ENCODE measurements around the gene SGCA.
A peak's percentile ranks its signal among the peaks of the same experiment; 100 is the strongest.

Gene SGCA

GRCh38 chr17:50166518-50167181 is 845 bp downstream of the SGCA start:
- no peak for DNase-seq (ENCODE audit: low read depth in 2 of 2, low spot score in 1 of 2)

- DNase-seq (ENCODE audit: low read depth in 2 of 2, low spot score in 1 of 2), result no peak
Measured at GRCh38 chr17:50167371-50167770, 1.6 kb downstream of the SGCA start.

GRCh38 chr17:50168319-50168718 is 2.5 kb downstream of the SGCA start:
- DNase-seq (ENCODE audit: low read depth in 2 of 2, low spot score in 1 of 2), result no peak

DNA sequence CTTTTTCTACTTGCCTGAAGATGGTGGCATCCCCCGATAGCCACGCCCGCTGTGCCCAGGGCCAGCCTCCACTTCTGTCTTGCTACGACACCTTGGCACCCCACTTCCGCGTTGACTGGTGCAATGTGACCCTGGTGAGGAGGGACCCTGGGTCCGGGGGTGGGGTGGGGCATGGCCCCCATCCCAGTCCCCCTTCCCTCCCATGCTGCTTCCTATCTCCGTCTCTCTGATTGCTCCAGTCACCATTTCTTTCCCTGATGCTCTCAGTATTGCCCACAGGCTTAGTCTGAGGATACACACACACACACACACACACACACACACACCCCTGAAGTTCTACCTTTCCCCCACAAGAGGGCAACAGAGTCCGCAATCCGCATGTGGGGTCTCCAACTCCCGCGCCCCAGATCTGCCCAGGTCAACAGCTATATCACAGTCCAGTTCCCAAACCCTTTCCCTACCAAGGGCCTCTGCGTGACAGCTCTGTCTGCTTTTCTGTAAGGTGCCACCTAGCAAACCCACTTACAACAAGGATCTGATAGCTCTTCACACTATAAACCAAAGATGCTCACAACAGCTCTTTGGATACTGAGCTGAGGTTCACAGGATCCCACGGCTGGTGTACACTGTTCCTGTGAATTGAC is 3.4 kb downstream of the SGCA start:
- DNase-seq (ENCODE audit: low read depth in 2 of 2, low spot score in 1 of 2), result peak in 1 of 2 donors; percentile 35

DNA sequence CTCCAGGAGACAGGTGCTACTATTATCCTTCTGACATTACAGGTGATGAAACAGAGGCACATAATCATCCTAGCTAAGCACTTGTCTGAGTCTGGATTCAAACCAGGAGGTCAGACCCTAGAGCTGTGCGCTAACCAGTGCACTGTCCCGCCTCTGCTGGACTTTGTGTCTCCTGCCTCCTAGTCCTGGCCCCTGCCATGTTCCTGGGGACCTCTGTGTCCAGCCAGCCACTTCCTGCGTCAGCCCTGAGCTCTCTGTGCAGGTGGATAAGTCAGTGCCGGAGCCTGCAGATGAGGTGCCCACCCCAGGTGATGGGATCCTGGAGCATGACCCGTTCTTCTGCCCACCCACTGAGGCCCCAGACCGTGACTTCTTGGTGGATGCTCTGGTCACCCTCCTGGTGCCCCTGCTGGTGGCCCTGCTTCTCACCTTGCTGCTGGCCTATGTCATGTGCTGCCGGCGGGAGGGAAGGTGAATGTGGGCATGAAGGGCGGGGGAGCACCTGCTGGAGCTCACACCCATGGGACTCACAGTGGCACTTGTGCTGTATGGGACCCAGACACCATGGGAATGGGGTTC is 4.2 kb downstream of the SGCA start:
- DNase-seq (ENCODE audit: low read depth in 2 of 2, low spot score in 1 of 2), result no peak

DNA sequence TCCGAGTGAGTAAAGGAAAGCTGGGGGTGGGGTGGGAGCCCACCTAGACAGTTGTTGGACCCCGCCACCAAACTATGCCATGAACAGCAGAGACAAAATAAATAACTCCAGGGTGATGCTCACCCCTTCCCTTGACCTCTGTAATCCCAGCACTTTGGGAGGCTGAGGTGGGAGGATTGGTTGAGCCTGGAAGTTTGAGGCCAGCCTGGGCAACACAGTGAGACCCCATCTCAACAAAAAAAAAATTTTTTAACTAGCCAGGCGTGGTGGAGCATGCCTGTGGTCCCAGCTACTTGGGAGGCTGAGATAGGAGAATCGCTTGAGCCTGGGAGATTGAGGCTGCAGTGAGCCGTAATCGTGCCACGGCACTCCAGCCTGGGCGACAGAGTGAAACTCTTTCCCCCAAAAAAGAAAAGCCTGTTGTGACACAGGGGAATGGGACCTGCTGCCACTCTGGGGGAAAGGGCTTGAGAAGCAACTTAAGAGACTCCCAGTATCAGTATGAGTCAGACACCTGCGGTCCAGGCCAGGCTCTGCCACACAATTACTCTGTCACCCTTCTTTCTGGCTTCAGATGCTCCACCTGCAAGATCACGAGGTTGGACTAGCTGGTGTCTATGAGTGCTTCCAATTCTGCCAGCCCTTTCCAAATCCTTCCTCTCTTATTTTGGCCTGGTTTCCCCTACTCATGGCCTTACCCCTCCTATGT is 5.0 kb downstream of the SGCA start:
- DNase-seq (ENCODE audit: low read depth in 2 of 2, low spot score in 1 of 2), result no peak

DNA sequence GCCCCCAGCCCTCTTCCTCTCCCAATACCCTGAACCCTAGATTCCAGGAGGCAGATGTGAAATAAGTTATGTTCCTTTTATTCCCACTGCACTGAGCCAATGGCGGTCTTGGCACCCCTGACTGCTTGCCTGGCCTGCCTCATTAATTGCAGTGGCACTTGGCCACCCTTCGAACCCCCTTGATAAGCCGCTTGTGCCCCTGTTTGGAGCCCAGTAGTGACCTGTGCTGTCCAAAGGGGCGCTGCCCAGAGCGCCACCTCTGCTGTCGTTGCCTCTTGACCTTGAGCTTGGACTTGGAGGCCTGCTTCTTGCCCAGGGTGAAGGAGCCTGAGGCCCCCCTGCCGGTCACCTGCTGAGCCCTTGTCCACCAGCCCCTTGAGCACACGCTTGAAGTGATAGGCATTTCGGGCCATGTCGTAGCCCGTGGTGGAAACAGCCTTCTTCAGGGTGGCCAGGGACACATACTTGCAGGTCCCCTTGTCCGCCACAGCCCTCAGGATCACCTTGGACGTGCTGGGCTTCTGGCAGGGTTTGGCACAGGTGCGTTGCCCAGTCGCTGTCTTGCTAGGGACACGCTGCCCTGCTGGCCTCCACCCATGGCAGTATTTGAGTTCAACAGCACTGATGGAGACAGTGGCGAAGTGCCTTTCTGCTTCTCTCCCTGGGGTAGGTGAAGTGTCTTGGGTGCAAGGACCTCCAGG is 5.7 kb downstream of the SGCA start:
- no peak for DNase-seq (ENCODE audit: low read depth in 2 of 2, low spot score in 1 of 2)

DNA sequence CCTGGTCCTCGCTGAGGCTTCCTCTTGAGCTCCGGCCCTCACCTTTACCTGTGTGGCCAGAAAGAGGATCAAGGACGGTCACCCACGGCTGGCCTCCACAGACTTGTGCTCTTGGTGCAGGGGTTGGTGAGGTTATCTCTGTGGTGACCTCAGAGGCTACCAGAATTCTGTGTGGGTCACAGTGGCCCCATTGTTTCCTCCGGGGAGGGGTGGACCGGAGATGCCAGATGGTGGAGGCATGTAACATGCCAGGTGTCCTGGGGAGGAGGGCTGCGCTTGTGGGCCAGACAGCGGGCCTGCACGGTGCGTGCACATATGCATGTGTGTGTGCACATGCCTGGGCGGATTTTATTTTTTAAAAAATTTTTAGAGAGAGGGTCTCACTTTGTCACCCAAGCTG is 6.3 kb downstream of the SGCA start:
- DNase-seq (ENCODE audit: low read depth in 2 of 2, low spot score in 1 of 2), result no peak

DNA sequence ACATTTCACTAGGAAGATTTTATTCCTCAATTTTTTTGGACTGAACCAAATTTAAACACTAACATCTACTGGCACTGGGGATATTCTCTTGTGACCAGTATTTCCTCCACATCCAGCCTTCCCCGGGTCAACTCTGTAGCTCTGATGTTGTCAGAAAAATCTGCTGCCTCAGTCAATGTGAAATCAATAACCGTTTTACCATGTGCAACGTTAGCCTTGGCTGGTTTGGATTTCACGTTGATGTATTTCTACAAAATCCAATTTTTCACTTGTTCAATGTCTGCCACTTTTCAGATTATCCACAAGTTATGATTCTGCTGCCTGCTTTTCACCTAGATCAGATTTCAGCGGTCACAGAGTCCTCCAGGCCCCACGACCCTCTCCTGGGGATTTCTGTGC is 7.1 kb downstream of the SGCA start:
- no peak for DNase-seq (ENCODE audit: low read depth in 2 of 2, low spot score in 1 of 2)

GRCh38 chr17:50173335-50173941 is 7.6 kb downstream of the SGCA start:
- no peak for DNase-seq (ENCODE audit: low read depth in 2 of 2, low spot score in 1 of 2)

DNA sequence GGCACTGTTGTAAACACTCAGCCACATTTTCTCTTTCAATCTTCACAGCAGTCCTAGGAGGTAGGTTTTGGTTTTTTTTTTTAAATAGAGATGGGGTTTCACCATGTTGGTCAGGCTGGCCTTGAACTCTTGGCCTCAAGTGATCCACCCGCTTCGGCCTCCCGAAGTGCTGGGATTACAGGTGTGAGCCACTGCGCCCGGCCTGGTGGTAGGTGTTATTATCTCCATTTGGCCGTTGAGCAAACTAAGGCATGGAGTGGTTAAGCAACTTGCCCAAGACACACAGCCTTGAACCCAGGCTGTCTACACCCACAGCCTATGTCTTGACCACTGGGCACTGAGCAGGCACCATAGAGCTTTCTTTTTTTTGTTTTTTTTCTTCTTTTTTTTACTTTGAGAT is 8.6 kb downstream of the SGCA start:
- DNase-seq (ENCODE audit: low read depth in 2 of 2, low spot score in 1 of 2), result no peak

- no peak for DNase-seq (ENCODE audit: low read depth in 2 of 2, low spot score in 1 of 2)
Measured at GRCh38 chr17:50175035-50175807, 9.4 kb downstream of the SGCA start.

- no peak for DNase-seq (ENCODE audit: low read depth in 2 of 2, low spot score in 1 of 2)
Measured at GRCh38 chr17:50176559-50177357, 11.0 kb downstream of the SGCA start.

DNA sequence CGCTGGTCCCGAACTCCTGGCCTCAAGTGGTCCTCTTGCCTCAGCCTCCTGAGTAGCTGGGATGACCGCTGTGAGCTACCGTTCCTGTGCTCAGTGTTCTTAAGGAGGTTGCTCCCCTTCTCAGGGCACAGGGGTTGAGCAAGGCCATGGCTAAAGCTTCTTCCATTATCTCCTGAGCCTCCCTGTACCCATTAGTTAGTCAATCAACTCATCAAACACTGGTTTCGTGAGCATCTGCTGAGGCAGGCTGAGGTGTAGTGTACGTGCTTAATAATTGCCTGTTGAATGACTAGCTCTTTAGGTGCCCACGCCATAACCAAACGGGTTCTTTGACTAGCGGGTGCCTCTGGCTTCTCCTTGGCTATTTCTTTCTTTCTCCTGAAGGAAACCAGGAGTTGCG is 11.7 kb downstream of the SGCA start:
- no peak for DNase-seq (ENCODE audit: low read depth in 2 of 2, low spot score in 1 of 2)

DNA sequence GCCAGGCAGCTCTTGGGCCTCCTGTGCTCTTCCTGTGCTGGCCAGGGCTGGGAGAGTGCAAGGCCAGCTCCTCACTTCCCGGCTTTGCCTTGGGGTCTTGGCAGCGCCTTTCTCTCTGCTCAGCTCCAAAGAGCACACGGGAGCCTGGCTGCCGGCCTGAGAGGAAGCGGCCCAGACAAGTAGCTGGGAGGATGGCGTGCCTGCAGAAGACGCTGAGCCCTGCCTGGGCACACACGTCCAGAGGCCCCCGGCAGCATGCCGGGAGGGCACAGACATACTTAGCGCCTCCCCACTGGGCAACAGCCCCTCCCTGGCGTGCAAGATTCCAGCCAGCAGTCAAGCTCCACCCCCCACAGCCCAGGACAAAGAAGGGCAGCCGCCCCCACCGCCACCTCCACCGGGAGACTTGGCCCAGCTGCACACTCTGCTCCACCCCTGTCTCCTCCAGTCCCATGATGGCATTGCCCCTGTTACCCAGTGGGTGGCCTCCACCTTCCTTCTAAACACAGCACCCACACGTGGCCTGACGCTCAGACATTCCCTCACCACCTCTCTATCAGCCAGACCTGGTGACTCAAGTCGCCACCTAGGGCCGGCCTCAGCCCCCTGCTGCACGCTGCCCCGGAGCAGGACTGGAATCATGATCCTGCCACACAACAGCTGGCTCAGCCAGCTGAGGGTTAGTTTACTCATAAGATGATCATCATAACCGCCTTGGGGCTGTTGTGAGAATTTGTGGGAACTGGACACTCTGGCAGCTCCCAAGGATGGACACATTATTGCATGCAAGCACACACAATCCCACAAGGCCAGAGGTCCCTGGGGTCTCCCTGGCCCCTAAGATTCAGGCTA is 12.4 kb downstream of the SGCA start:
- DNase-seq (ENCODE audit: low read depth in 2 of 2, low spot score in 1 of 2), result no peak

- no peak for DNase-seq (ENCODE audit: low read depth in 2 of 2, low spot score in 1 of 2)
Measured at GRCh38 chr17:50180111-50180510, 14.3 kb downstream of the SGCA start.

DNA sequence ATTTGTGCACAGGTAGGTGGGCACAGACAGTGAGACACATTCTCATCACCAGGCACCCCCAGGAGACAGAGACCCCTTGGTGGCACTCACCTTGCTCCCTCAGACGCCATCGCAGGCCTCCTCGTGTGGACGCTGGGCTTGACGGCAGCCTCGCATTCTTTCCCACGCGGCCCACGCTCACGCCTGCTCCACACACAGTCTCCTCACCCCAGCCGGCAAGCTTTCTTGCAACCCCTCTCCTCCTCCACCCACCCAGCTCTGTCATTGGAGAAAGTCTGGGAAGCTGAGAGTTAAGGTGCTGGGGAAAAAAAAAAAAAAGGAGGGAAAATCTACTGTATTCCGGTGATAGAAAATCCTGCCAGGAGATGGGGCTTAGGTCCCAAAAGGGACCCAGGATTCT is 14.8 kb downstream of the SGCA start:
- DNase-seq (ENCODE audit: low read depth in 2 of 2, low spot score in 1 of 2), result no peak

DNA sequence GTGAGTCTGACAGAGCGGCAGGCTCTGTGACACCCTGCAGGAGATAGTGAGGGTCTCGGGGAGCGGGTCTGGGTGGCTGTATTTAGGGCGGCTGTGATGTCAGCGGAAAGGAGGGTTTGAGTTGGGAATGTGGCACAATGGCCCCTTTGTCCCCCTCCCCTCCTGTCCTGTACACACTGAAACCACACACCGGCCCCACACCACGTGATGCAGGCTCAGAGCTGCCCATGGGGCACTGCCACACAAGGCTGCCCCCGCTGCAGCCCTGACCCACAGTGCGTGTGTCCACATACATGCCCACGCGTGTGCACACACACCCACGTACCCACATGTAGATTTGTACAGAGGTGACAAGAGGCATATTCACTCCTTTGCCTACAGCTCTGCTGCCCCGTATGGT is 15.3 kb downstream of the SGCA start:
- DNase-seq (ENCODE audit: low read depth in 2 of 2, low spot score in 1 of 2), result no peak

Measured in stimulated activated CD8-positive, alpha-beta memory T cell treated with anti-CD3 and anti-CD28 coated beads, Interleukin-4, amount 100 ng/mL, for 4 hours (primary cell).